GM12892 (cell line): Measurements from ENCODE around the gene GRM4.

Experiments used
- POLR2A ChIP-seq: IDR thresholded peaks from 2 replicates; pipeline ENCODE4 v1.6.1; 2011; ENCODE audit warnings: low read depth, low read length, control low read depth
- POLR2AphosphoS5 ChIP-seq: IDR thresholded peaks from 2 replicates; pipeline ENCODE4 v1.6.1; 2011; ENCODE audit warnings: low read depth, low read length, control low read depth

DNA sequence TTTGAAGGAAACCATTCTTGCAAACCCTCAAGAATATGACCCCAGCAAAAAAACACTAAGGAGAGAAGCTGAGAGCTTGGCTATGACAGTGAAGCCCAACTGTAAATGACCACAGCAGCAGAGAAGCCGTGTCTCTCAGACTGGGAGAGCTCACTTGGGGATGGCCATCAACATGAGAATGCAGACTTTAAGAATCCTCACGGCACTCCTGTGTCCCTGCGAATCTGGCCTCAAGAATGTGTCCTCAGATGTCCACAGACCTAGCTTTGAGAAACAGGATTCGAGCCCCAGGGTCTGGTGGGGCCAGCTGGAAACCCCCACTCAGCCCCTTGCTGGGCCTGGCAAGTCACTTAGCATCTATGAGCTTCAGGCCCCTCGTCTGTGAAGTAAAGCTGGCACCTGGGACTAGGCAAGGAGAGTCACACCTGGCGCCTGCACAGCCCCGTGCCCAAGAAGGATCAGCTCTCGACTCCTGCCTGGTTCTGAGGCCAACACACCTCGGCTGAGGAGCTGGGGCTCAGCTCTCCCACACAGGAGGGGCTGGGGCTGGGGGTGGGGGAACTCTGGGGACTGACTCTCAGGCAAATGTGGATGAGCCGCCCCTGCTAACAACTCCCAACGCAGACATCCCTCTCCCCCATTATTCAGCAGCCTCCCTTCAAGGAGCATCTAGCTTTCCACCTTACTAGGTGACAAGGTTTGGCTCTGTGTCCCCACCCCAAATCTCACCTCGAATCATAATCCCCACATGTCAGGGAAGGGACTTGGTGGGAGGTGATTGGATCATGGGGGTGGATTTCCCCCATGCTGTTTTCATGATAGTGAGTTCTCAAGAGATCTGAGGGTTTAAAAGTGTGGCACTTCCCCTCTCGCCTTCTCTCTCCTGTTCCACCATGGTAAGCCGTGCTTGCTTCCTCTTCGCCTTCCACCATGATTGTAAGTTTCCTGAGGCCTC is 97.7 kb downstream of the GRM4 start:
- TF ChIP-seq POLR2AphosphoS5 (no peak), POLR2A (no peak)
